HG03432 (cell line): ENCODE measurements around the gene FUZ.

Experiments
- ATAC-seq: cut with Tn5 transposase; IDR thresholded peaks from one replicate; pipeline ENCODE4 v1.9.1; 2021; ENCODE audit warnings: mild to moderate bottlenecking, moderate library complexity; ENCODE audit not compliant: unreplicated experiment

Gene FUZ

GRCh38 chr19:49786376-49786820, 26.7 kb downstream of the FUZ start:
- no peak for ATAC-seq

DNA sequence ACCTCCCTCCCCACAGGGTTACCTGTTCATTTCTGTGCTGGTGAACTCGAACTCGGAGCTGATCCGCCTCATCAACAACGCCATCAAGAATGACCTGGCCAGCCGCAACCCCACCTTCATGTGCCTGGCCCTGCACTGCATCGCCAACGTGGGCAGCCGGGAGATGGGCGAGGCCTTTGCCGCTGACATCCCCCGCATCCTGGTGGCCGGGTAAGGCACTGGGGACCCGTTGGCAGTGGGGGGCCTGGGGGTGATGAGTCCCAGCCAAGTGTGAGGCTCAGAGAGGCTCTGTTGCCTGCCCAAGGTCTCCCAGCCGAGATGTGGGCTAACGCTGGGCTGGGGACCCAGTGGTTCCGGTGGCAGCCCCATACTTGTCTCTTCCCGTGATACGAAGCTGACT, 30.6 kb downstream of the FUZ start:
- ATAC-seq: no peak

- no peak for ATAC-seq
Observed at GRCh38 chr19:49781394-49781793, 31.7 kb downstream of the FUZ start.

DNA sequence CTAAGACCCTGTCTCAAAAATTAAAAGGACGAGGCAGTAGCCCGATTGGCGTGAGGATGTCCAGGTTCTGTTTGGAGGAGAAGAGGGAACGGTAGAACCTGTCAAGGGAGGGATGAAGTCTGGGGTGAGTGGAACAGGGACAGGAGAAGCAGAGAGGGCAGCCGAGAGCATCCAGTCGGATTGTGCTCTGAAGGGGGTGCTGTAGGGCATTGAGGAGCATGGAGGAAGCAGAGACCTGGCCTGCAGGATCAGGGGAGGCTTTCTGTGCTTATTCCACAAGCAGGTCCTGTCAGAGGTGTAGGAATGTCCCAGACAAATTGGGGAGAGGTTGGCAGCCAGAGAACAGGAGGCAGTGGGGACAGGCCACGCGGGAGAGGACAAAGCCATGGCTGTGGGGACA, 32.2 kb downstream of the FUZ start:
- ATAC-seq: no peak

GRCh38 chr19:49779731-49780555, 33.1 kb downstream of the FUZ start:
- ATAC-seq: no peak

GRCh38 chr19:49776371-49776764, 36.7 kb downstream of the FUZ start:
- ATAC-seq: no peak

- ATAC-seq: no peak
Observed at GRCh38 chr19:49775742-49776370, 37.2 kb downstream of the FUZ start.

- ATAC-seq: no peak
Observed at GRCh38 chr19:49774969-49775368, 38.1 kb downstream of the FUZ start.

DNA sequence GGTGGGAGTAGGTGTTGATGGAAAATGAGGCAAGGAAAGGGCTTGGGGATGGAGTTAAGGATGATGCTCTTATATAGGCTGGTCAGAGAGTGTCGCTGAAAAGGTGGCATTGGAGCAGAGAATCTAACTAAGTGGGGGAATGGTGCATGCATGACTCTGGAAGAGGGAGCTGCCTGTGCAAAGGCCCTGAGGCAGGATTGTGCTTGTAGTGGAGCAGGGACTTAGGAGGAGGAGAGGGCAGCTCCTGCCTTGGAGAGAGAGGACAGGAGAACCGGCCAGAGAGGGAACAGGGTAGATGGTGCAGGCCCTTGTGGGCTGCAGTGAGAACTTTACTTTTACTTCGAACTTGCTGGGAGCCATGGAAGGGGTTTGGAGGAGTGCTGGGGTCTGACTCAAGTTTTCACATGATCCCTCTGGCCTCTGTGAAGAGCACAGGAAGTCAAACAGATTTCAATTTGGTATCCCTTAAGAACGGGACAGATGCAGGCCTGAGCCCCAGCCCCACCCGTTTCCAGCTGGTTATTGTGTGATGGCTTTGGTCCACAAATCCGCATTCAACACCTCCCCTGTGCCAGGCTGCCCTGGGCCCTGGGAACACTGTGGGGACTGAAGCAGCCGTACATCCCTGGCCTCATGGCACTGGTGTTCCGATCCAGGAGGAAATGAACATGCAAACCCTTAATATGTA, 39.3 kb downstream of the FUZ start:
- no peak for ATAC-seq

GRCh38 chr19:49772850-49773432, 40.2 kb downstream of the FUZ start:
- no peak for ATAC-seq

GRCh38 chr19:49771674-49772139, 41.4 kb downstream of the FUZ start:
- ATAC-seq: no peak

- no peak for ATAC-seq
Observed at GRCh38 chr19:49770529-49770928, 42.6 kb downstream of the FUZ start.

GRCh38 chr19:49767967-49768581, 45.0 kb downstream of the FUZ start:
- no peak for ATAC-seq

DNA sequence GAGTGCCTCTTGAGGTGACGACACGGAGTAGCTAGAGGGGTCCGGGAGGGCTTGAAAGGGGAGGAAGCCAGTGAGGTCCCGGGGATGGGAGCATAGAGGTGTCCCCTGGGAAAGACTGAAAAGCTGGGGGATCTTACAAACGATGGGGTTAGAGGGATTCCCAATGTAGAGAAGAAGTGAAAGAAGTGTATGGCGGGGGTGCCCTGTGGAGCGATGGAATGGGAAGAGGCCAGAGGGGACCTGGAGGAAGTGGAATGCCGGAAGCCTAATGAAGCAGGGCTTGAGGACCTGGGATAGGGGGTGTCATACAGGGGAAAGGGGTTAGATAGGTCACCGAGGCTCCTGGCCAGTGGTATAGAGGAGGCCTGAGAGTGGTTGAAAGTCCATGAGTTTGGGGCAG, 45.7 kb downstream of the FUZ start:
- ATAC-seq: no peak

DNA sequence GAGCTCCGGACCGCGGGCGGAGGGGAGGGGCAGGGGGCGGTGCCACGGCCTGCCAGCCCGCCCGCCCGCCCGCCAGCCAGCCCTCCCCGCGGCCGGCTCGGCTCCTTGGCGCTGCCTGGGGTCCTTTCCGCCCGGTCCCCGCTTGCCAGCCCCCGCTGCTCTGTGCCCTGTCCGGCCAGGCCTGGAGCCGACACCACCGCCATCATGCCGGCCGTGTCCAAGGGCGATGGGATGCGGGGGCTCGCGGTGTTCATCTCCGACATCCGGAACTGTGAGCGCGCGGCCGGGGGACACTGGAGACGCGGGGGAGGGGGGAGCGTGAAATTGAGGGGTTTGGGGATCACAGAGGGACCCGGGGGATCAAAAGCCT, 46.2 kb downstream of the FUZ start, which contains the start of gene AP2A1:
AP2A1 (plus strand) TSS at position 72 of the 370 bp plus-strand sequence; CDS start at position 205, 133 bp downstream.
- no peak for ATAC-seq

DNA sequence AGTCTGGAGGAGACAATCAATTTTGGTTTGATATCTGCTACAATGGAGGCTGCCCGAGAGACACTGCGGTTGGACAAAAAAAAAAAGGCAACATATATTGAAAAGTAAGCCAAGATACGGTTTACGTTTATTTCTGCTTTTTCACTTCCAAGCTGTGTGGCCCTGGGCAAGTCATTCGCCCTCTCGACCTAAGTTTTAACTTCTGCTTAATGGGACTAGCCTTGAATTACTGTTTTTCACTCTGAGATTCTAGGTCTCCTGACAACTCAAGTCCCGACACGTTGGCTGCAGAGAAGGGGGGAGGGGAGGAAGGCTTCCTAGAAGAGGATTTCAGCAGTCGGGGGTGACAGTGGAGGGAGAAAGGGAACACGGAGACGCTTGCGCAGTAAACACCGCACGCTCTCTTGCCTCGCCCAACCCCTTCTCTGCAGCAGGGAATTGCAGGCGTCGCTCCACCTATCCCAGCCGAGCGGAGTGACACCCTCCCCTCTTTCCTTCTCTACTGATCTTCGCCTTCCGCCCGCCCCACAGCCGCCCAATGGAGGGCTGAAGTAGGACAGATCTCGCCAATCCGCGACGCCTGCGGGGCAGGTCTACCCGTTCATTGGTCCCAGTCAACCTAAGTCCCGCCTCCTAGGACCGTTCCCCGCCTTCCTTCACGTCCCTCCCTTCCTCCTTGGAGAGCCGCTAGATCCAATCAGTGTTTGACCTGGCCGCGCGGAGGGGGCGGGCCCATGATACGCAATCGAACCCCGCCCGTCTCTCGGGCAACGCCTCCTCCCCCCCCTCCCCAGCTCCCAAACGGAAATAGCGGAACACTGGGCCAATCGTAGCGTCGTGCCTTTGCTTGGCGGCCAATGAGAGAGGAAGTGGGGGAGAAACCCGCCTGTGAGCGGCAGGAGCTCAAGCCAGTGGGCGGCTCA, 46.8 kb downstream of the FUZ start:
- ATAC-seq: peak; percentile 91

GRCh38 chr19:49764341-49764740, 48.8 kb downstream of the FUZ start:
- ATAC-seq: no peak

- ATAC-seq: no peak
Observed at GRCh38 chr19:49763230-49763629, 49.9 kb downstream of the FUZ start, which contains the start of gene TSKS. TSKS (minus strand) TSS chr19:49763306; CDS start chr19:49763247, 59 bp downstream.

DNA sequence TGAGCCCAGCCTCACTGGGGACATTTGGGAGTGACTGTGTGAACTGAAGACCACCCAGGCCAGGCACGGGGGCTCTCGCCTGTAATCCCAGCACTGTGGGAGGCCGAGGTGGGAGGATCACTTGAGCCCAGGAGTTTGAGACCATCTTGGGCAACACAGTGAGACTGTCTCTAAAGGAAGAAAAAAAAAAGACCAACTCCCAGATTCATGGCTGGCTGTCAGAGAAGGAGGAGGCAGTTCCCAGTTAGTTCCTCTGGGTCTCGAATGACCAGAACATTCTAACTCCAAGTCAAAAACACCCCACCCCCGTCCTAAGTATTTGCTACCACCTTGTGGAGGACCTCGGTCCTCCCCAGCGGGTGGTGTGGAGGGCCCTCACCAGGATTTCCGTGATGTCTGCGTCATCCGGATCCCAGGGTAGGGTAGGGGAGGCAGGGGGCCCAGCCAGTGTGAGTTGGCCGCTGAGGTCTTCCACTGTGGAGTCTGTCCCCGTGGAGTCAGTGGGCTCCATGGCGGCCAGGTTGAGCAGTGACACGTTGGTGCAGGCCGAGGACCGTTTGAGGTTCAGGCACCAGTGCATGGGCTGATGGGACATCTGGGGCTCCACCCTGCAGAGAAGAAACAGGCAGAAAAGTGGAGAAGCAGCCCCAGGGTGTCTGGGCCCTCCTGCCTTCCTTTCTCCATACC, 51.3 kb downstream of the FUZ start:
- ATAC-seq: no peak
